B cell (primary cell): ENCODE data around the gene MAPK10. TPM values are rescaled to one million over a fixed set of nuclear protein-coding genes. Genes with fewer than 3 reads are reported as not detected.

ENCODE experiments used
- ATAC-seq: fragments of 200-7000 bp; cut with Tn5 transposase; one replicate; pipeline ENCODE4 v1.10.0; 2021; ENCODE audit warnings: low read depth, mild to moderate bottlenecking, moderate number of reproducible peaks, moderate library complexity
- CTCF ChIA-PET: fragments of 350-600 bp; sonication (Branson Sonifier 250); formaldehyde crosslinking; loops from one replicate; lab custom pipeline; 2021; ENCODE audit warnings: antibody characterized with exemption, inconsistent platforms; lab: Charles Lee
- POLR2A ChIA-PET: fragments of 350-600 bp; sonication (Branson Sonifier 250); formaldehyde crosslinking; loops from one replicate; lab custom pipeline; 2021; ENCODE audit warnings: antibody characterized with exemption; lab: Charles Lee
- DNase-seq: peaks from one replicate; pipeline ENCODE4 v3.0.0; 2013
- H2AFZ ChIP-seq: 2 replicates; pipeline ENCODE4 v1.6.1; 2012; ENCODE audit warnings: mild to moderate bottlenecking, low read depth, low read length; ENCODE audit not compliant: insufficient read depth, poor library complexity, severe bottlenecking
- H3K27ac ChIP-seq, 2 donors: 1 replicate in 1 of 2; 2 replicates in 1 of 2; pipeline ENCODE4 v1.5.1; 2012 to 2013; ENCODE audit warnings: low read length in 2 of 2, mild to moderate bottlenecking in 2 of 2, moderate library complexity in 1 of 2
- H3K27me3 ChIP-seq, 4 experiments: fragments of 200-600 bp in 1 of 4; sonication (generic) in 1 of 4; replicated peaks in 1 of 4; 1 replicate in 2 of 4; 2 replicates in 2 of 4; pipeline versions ENCODE4 v1.6.1 to v1.7.0; 2013 to 2016; ENCODE audit warnings: low read length in 3 of 4, mild to moderate bottlenecking in 2 of 4, mixed read lengths in 1 of 4, moderate library complexity in 1 of 4; ENCODE audit not compliant: insufficient read depth in 4 of 4, control insufficient read depth in 3 of 4; ENCODE audit errors: control extremely low read depth in 1 of 4
- H3K36me3 ChIP-seq, 2 experiments: replicated peaks in 1 of 2; 1 replicate in 1 of 2; 2 replicates in 1 of 2; pipeline versions ENCODE4 v1.6.1 to v1.7.1; 2013; ENCODE audit warnings: low read length in 1 of 2; ENCODE audit not compliant: insufficient read depth in 2 of 2, control insufficient read depth in 1 of 2; ENCODE audit errors: control extremely low read depth in 1 of 2, extremely low read depth in 1 of 2
- H3K4me1 ChIP-seq, 2 donors: fragments of 200-600 bp in 1 of 2; sonication (generic) in 1 of 2; 1 replicate in 1 of 2; 2 replicates in 1 of 2; pipeline versions ENCODE4 v1.5.1 to v1.6.1; 2013 to 2017; ENCODE audit warnings: low read length in 2 of 2; ENCODE audit not compliant: control insufficient read depth in 2 of 2, insufficient read depth in 2 of 2
- H3K4me2 ChIP-seq: replicated peaks from 2 replicates; pipeline ENCODE3; 2012; ENCODE audit warnings: mild to moderate bottlenecking, low read depth, low read length; ENCODE audit not compliant: poor library complexity, severe bottlenecking
- H3K4me3 ChIP-seq, 5 experiments: fragments of 200-600 bp in 1 of 5; sonication (generic) in 1 of 5; 1 replicate in 3 of 5; 2 replicates in 2 of 5; pipeline versions ENCODE4 v1.5.1 to v1.7.0; 2011 to 2016; ENCODE audit warnings: low read length in 4 of 5, mild to moderate bottlenecking in 4 of 5, low read depth in 2 of 5, control low read depth in 1 of 5, moderate library complexity in 1 of 5; ENCODE audit not compliant: insufficient read depth in 1 of 5; ENCODE audit errors: control extremely low read depth in 1 of 5, extremely low read depth in 1 of 5
- H3K79me2 ChIP-seq: fragments of 200-600 bp; sonication (generic); one replicate; pipeline ENCODE4 v1.6.0; 2016; ENCODE audit warnings: low read length; ENCODE audit not compliant: control insufficient read depth, insufficient read depth
- H3K9ac ChIP-seq: fragments of 200-600 bp; sonication (generic); 2 replicates; pipeline ENCODE4 v1.6.1; 2017; ENCODE audit warnings: mild to moderate bottlenecking, low read length, moderate library complexity
- H3K9me3 ChIP-seq, 3 donors: one replicate each; pipeline versions ENCODE4 v1.6.1 to v1.7.1; 2013; ENCODE audit warnings: low read length in 2 of 3; ENCODE audit not compliant: control insufficient read depth in 2 of 3, insufficient read depth in 1 of 3; ENCODE audit errors: control extremely low read depth in 1 of 3
- H4K20me1 ChIP-seq: 2 replicates; pipeline ENCODE4 v1.6.0; 2012; ENCODE audit warnings: mild to moderate bottlenecking, low read length; ENCODE audit not compliant: insufficient read depth, control insufficient read depth, poor library complexity, severe bottlenecking
- H3K27ac Mint-ChIP-seq: one replicate; pipeline ENCODE4 v1.8.0; 2021; ENCODE audit warnings: mixed read lengths
- H3K27me3 Mint-ChIP-seq: one replicate; pipeline ENCODE4 v1.8.0; 2021; ENCODE audit warnings: mixed read lengths
- H3K4me1 Mint-ChIP-seq: one replicate; pipeline ENCODE4 v1.8.0; 2021; ENCODE audit warnings: mixed read lengths
- H3K4me3 Mint-ChIP-seq: one replicate; pipeline ENCODE4 v1.8.0; 2021; ENCODE audit warnings: mixed read lengths
- H3K9me3 Mint-ChIP-seq: one replicate; pipeline ENCODE4 v1.8.0; 2022; ENCODE audit warnings: mixed read lengths; ENCODE audit not compliant: insufficient read depth
- EZH2 ChIP-seq: IDR thresholded peaks from 2 replicates; pipeline ENCODE4 v1.6.1; 2012; ENCODE audit warnings: borderline replicate concordance, low read depth, mild to moderate bottlenecking, moderate library complexity, low read length; ENCODE audit not compliant: insufficient read depth, poor library complexity, severe bottlenecking
- WGBS: methylation state at CpG from one replicate; pipeline ENCODE4 v1.1.5; 2013; ENCODE audit warnings: missing lambda C conversion rate; ENCODE audit not compliant: insufficient coverage; 5-methylcytosine and 5-hydroxymethylcytosine counted together
- intact Hi-C: fragments of 100-400 bp; cut with micrococcal nuclease; formaldehyde crosslinking; loops from one replicate; pipeline ENCODE4 v1.10.0; 2022
- polyA plus RNA-seq: library from polyadenylated mRNA; depleted of rRNA; stranded (reverse); fragments of >200 nt; gene quantifications from 2 replicates; pipeline ENCODE4 v1.2.3, GENCODE V29; 2012
- total RNA-seq, 2 donors: library from RNA; stranded (reverse); fragments of 120-200 nt in 1 of 2; gene quantifications; 1 replicate in 1 of 2; 2 replicates in 1 of 2; pipeline versions ENCODE4 v1.2.3 to v1.2.4, GENCODE V29; 2013 to 2022
- TF ChIP-seq, protein P1 (sequence below): fragments of 200-600 bp; IDR thresholded peaks from one replicate; pipeline ENCODE4 v1.8.0; 2022; ENCODE audit warnings: antibody characterized with exemption, mild to moderate bottlenecking

MAPK10 gene
- total and polyA plus RNA-seq, 2 donors (not counting 1 experiment from before 2014, with no cell fraction given) = 0.03 to 3.1 TPM

DNA sequence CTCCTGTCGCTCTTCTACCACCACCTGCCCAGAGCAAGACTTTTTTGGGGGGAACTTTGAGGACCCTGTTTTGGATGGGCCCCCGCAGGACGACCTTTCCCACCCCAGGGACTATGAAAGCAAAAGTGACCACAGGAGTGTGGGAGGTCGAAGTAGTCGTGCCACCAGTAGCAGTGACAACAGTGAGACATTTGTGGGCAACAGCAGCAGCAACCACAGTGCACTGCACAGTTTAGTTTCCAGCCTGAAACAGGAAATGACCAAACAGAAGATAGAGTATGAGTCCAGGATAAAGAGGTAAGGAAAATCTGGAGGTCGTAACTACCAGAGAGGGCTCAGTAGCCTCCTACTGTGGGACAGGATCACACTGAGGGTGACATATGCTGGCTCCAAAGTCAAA lies 364.5 kb downstream of the MAPK10 start:
- Histone ChIP-seq H3K4me3 (no peak overlapping the region), H3K9me3 (no peaks in the 10 kb centered on the region), H3K27me3 (no peaks in the 10 kb centered on the region), H4K20me1 (no peaks in the 10 kb centered on the region), H3K4me2 (no peak overlapping the region), H3K9ac (no peak overlapping the region), H3K36me3 (peaks cover 11 to 57% of the 10 kb centered on the region in 2 experiments), H3K27ac (no peak overlapping the region), H3K79me2 (no peaks in the 10 kb centered on the region), H2AFZ (no peak overlapping the region), H3K4me1 (no peaks in the 10 kb centered on the region)
- ChIA-PET CTCF (no interaction called here), POLR2A (no interaction called here)
- DNase-seq = no peak
- Mint-ChIP-seq H3K27me3 (no peaks in the 10 kb centered on the region), H3K9me3 (no peaks in the 10 kb centered on the region), H3K4me1 (no peaks in the 10 kb centered on the region), H3K27ac (no peak overlapping the region), H3K4me3 (no peak overlapping the region)
- TF ChIP-seq EZH2 = no peak
- TF ChIP-seq, protein P1, sequence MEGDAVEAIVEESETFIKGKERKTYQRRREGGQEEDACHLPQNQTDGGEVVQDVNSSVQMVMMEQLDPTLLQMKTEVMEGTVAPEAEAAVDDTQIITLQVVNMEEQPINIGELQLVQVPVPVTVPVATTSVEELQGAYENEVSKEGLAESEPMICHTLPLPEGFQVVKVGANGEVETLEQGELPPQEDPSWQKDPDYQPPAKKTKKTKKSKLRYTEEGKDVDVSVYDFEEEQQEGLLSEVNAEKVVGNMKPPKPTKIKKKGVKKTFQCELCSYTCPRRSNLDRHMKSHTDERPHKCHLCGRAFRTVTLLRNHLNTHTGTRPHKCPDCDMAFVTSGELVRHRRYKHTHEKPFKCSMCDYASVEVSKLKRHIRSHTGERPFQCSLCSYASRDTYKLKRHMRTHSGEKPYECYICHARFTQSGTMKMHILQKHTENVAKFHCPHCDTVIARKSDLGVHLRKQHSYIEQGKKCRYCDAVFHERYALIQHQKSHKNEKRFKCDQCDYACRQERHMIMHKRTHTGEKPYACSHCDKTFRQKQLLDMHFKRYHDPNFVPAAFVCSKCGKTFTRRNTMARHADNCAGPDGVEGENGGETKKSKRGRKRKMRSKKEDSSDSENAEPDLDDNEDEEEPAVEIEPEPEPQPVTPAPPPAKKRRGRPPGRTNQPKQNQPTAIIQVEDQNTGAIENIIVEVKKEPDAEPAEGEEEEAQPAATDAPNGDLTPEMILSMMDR = no peak
- WGBS = 79% methylated on average over 3 of the region's 6 CpGs
- no peak for ATAC-seq
- intact Hi-C loops = no loop called here

DNA sequence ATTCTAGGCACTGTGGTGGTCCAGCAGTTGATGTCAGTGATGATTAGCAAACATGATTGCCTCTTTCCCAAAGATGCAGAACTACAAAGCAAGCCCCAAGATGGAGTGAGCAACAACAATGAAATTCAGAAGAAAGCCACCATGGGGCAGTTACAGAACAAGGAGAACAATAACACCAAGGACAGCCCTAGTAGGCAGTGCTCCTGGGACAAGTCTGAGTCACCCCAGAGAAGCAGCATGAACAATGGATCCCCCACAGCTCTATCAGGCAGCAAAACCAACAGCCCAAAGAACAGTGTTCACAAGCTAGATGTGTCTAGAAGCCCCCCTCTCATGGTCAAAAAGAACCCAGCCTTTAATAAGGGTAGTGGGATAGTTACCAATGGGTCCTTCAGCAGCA lies 365.3 kb downstream of the MAPK10 start:
- DNase-seq = no peak
- H3K9ac ChIP-seq = no peak overlapping the region
- no peaks in the 10 kb centered on the region for H3K4me1 ChIP-seq
- H3K79me2 ChIP-seq = no peaks in the 10 kb centered on the region
- intact Hi-C loops = no loop called here
- H3K27me3 ChIP-seq = no peaks in the 10 kb centered on the region
- H2AFZ ChIP-seq = no peak overlapping the region
- no peak overlapping the region for H3K4me2 ChIP-seq
- H3K9me3 ChIP-seq = no peaks in the 10 kb centered on the region
- CTCF ChIA-PET = no interaction called here
- no peak for TF ChIP-seq EZH2
- TF ChIP-seq, protein P1 = no peak
- POLR2A ChIA-PET = no interaction called here
- Mint-ChIP-seq H3K27ac (no peak overlapping the region), H3K9me3 (no peaks in the 10 kb centered on the region), H3K4me3 (no peak overlapping the region), H3K27me3 (no peaks in the 10 kb centered on the region), H3K4me1 (no peaks in the 10 kb centered on the region)
- no peak for ATAC-seq
- H3K4me3 ChIP-seq = no peak overlapping the region
- peaks cover 11 to 53% of the 10 kb centered on the region in 2 experiments for H3K36me3 ChIP-seq
- H3K27ac ChIP-seq = no peak overlapping the region
- no peaks in the 10 kb centered on the region for H4K20me1 ChIP-seq
